Measurements from ENCODE around the gene UBE2J2. TPM values are rescaled to one million over a fixed set of nuclear protein-coding genes. Genes with fewer than 3 reads are reported as not detected.

The UBE2J2 gene
- total RNA-seq, 1 donor from 2014 or later, result 89.9 TPM

GRCh38 chr1:1315435-1315954 is 41.8 kb upstream of the UBE2J2 start:
- no peaks in the 10 kb centered on the region for H3K4me1 Mint-ChIP-seq
- no peak overlapping the region for H3K4me3 Mint-ChIP-seq
- DNase-seq, result no peak
- H3K9me3 Mint-ChIP-seq, result no peaks in the 10 kb centered on the region
- no peak for ATAC-seq (ENCODE audit: low read depth)
- CTCF ChIA-PET, result no interaction called here
- intact Hi-C loops (cut with micrococcal nuclease), result no loop called here
- no peak overlapping the region for H3K27ac Mint-ChIP-seq
- POLR2A ChIA-PET, result no interaction called here
- TF ChIP-seq CTCF (IDR thresholded peaks at IDR 0.05), result no peak
- H3K36me3 Mint-ChIP-seq (ENCODE audit: low read depth), result peaks cover 56% of the 10 kb centered on the region
- no peaks in the 10 kb centered on the region for H3K27me3 Mint-ChIP-seq

GRCh38 chr1:1314678-1315335 is 41.2 kb upstream of the UBE2J2 start:
- no peak overlapping the region for H3K27ac Mint-ChIP-seq

GRCh38 chr1:1314237-1314586 is 40.6 kb upstream of the UBE2J2 start:
- Mint-ChIP-seq H3K4me3 (no peak overlapping the region), H3K4me1 (peaks cover 5% of the 10 kb centered on the region), H3K27me3 (no peaks in the 10 kb centered on the region), H3K27ac (no peak overlapping the region), H3K9me3 (no peaks in the 10 kb centered on the region), H3K36me3 (ENCODE audit: low read depth) (peaks cover 48% of the 10 kb centered on the region)
- POLR2A ChIA-PET, result no interaction called here
- TF ChIP-seq CTCF (IDR thresholded peaks at IDR 0.05), result no peak
- CTCF ChIA-PET, result no interaction called here
- no peak for ATAC-seq (ENCODE audit: low read depth)
- intact Hi-C loops (cut with micrococcal nuclease), result no loop called here
- no peak for DNase-seq

More at GRCh38 chr1:1314678-1315335, 41.2 kb upstream of the UBE2J2 start:
- POLR2A ChIA-PET, result no interaction called here
- Mint-ChIP-seq H3K4me1 (no peaks in the 10 kb centered on the region), H3K4me3 (no peak overlapping the region), H3K9me3 (no peaks in the 10 kb centered on the region), H3K36me3 (ENCODE audit: low read depth) (peaks cover 51% of the 10 kb centered on the region), H3K27me3 (no peaks in the 10 kb centered on the region)
- DNase-seq (no peak), ATAC-seq (ENCODE audit: low read depth) (no peak)
- CTCF ChIA-PET, result no interaction called here
- TF ChIP-seq CTCF (IDR thresholded peaks at IDR 0.05), result no peak
- intact Hi-C loops (cut with micrococcal nuclease), result no loop called here

GRCh38 chr1:1313500-1314236 is 40.0 kb upstream of the UBE2J2 start:
- H3K27ac Mint-ChIP-seq, result no peak overlapping the region

More at GRCh38 chr1:1313500-1314236, 40.0 kb upstream of the UBE2J2 start:
- ATAC-seq (ENCODE audit: low read depth) (no peak), DNase-seq (no peak)
- POLR2A ChIA-PET, result no interaction called here
- intact Hi-C loops (cut with micrococcal nuclease), result no loop called here
- CTCF ChIA-PET, result no interaction called here
- no peak for TF ChIP-seq CTCF (IDR thresholded peaks at IDR 0.05)
- H3K36me3 Mint-ChIP-seq (ENCODE audit: low read depth), result peaks cover 42% of the 10 kb centered on the region
- no peak overlapping the region for H3K4me3 Mint-ChIP-seq
- no peaks in the 10 kb centered on the region for H3K9me3 Mint-ChIP-seq
- H3K27me3 Mint-ChIP-seq, result no peaks in the 10 kb centered on the region
- peaks cover 7% of the 10 kb centered on the region for H3K4me1 Mint-ChIP-seq

Measured in activated B cell treated with CpG ODN at 0.5 μM for 24 hours (primary cell).